ENCODE results near the gene ACER2. TPM values are rescaled to one million over a fixed set of nuclear protein-coding genes. Genes with fewer than 3 reads are reported as not detected.
A peak's percentile ranks its signal among the peaks of the same experiment; 100 is the strongest.

ACER2 gene
- polyA plus RNA-seq, 1 donor (not counting 4 experiments of a cell fraction or from before 2014, with no cell fraction given) = 4.2 TPM

- TF ChIP-seq EZH2 (IDR thresholded peaks at IDR 0.05; ENCODE audit: low read length) = no peak
- TF ChIP-seq CTCF (optimal IDR thresholded peaks at IDR 0.05 in 1 of 3, IDR thresholded peaks at IDR 0.05 in 1 of 3, conservative IDR thresholded peaks at IDR 0.05 in 1 of 3; ENCODE audit: extremely low read depth in 1 of 3, insufficient read depth in 2 of 3, low read length in 3 of 3) = no peak
- H3K79me2 ChIP-seq (ENCODE audit: control insufficient read depth, insufficient read depth, low read length) = no peaks in the 10 kb centered on the region
- FAIRE-seq = no peak
- no peaks in the 10 kb centered on the region for H3K9me1 ChIP-seq (ENCODE audit: control insufficient read depth, extremely low read depth, insufficient read depth, low read length)
- no peak overlapping the region for H3K4me3 ChIP-seq (ENCODE audit: control insufficient read depth in 2 of 3, extremely low read depth in 1 of 3, insufficient read depth in 2 of 3, low read depth in 1 of 3, low read length in 3 of 3)
- H3K9me3 ChIP-seq (ENCODE audit: control insufficient read depth, low read depth, low read length) = no peaks in the 10 kb centered on the region
- DNase-seq (ENCODE audit: low read depth, low spot score) = no peak
- H3K4me2 ChIP-seq (ENCODE audit: control insufficient read depth, extremely low read depth, insufficient read depth, low read depth, low read length) = no peak overlapping the region
- H3K4me1 ChIP-seq (ENCODE audit: control insufficient read depth, extremely low read depth, insufficient read depth, low read length) = no peaks in the 10 kb centered on the region
- H4K20me1 ChIP-seq (ENCODE audit: control insufficient read depth, extremely low read depth, insufficient read depth, low read length) = no peaks in the 10 kb centered on the region
- no peaks in the 10 kb centered on the region for H3K27me3 ChIP-seq (ENCODE audit: control insufficient read depth, extremely low read depth, insufficient read depth, low read length)
- no peak overlapping the region for H3K27ac ChIP-seq (ENCODE audit: control insufficient read depth, insufficient read depth, low read length)
- dilution Hi-C loops (cut with MboI; ENCODE audit: extremely low pct_ligation_motif_present, low sequenced_read_pairs) = no loop called here
- H3K9ac ChIP-seq (ENCODE audit: control insufficient read depth, extremely low read depth, insufficient read depth, low read length) = no peak overlapping the region
- H3K36me3 ChIP-seq (ENCODE audit: control insufficient read depth in 2 of 2, extremely low read depth in 1 of 2, insufficient read depth in 2 of 2, low read length in 2 of 2) = no peaks in the 10 kb centered on the region
- H2AFZ ChIP-seq (ENCODE audit: control insufficient read depth, low read length) = no peak overlapping the region
Measured at GRCh38 chr9:19470567-19470966, 61.8 kb downstream of the ACER2 start.

GRCh38 chr9:19470981-19471650, 62.3 kb downstream of the ACER2 start:
- H3K9me3 ChIP-seq (ENCODE audit: control insufficient read depth, low read depth, low read length) = no peaks in the 10 kb centered on the region
- no peaks in the 10 kb centered on the region for H3K9me1 ChIP-seq (ENCODE audit: control insufficient read depth, extremely low read depth, insufficient read depth, low read length)
- FAIRE-seq = no peak
- no peaks in the 10 kb centered on the region for H3K36me3 ChIP-seq (ENCODE audit: control insufficient read depth in 2 of 2, extremely low read depth in 1 of 2, insufficient read depth in 2 of 2, low read length in 2 of 2)
- H3K4me1 ChIP-seq (ENCODE audit: control insufficient read depth, extremely low read depth, insufficient read depth, low read length) = no peaks in the 10 kb centered on the region
- H3K4me2 ChIP-seq (ENCODE audit: control insufficient read depth, extremely low read depth, insufficient read depth, low read depth, low read length) = peak overlapping the region; percentile 27
- TF ChIP-seq CTCF (optimal IDR thresholded peaks at IDR 0.05 in 1 of 3, IDR thresholded peaks at IDR 0.05 in 1 of 3, conservative IDR thresholded peaks at IDR 0.05 in 1 of 3; ENCODE audit: extremely low read depth in 1 of 3, insufficient read depth in 2 of 3, low read length in 3 of 3) = no peak
- TF ChIP-seq EZH2 (IDR thresholded peaks at IDR 0.05; ENCODE audit: low read length) = no peak
- no peaks in the 10 kb centered on the region for H3K27me3 ChIP-seq (ENCODE audit: control insufficient read depth, extremely low read depth, insufficient read depth, low read length)
- no peaks in the 10 kb centered on the region for H3K79me2 ChIP-seq (ENCODE audit: control insufficient read depth, insufficient read depth, low read length)
- no peak for DNase-seq (ENCODE audit: low read depth, low spot score)
- H3K9ac ChIP-seq (ENCODE audit: control insufficient read depth, extremely low read depth, insufficient read depth, low read length) = no peak overlapping the region
- no peak overlapping the region for H3K4me3 ChIP-seq (ENCODE audit: control insufficient read depth in 2 of 3, extremely low read depth in 1 of 3, insufficient read depth in 2 of 3, low read depth in 1 of 3, low read length in 3 of 3)
- H2AFZ ChIP-seq (ENCODE audit: control insufficient read depth, low read length) = no peak overlapping the region
- no peaks in the 10 kb centered on the region for H4K20me1 ChIP-seq (ENCODE audit: control insufficient read depth, extremely low read depth, insufficient read depth, low read length)
- dilution Hi-C loops (cut with MboI; ENCODE audit: extremely low pct_ligation_motif_present, low sequenced_read_pairs) = no loop called here
- H3K27ac ChIP-seq (ENCODE audit: control insufficient read depth, insufficient read depth, low read length) = no peak overlapping the region

Measured in keratinocyte (primary cell).